Endothelial cell of umbilical vein (primary cell): Measurements from ENCODE around the gene SCYGR1. TPM values are rescaled to one million over a fixed set of nuclear protein-coding genes. Genes with fewer than 3 reads are reported as not detected.

Experiments
- BruUV-seq: library from RNA; stranded (reverse); fragments of 400-500 nt; replicated peaks from 2 replicates; lab custom pipeline; 2021; lab: Mats Ljungman, UMichigan
- CTCF ChIA-PET: fragments of 300-600, 350-600 bp; sonication (Branson Sonifier 250); formaldehyde crosslinking; loops from one replicate; lab custom pipeline; 2021; ENCODE audit warnings: antibody characterized with exemption, inconsistent platforms; lab: Charles Lee
- POLR2A ChIA-PET: fragments of 300-600, 350-600 bp; sonication (Branson Sonifier 250); formaldehyde crosslinking; loops from one replicate; lab custom pipeline; 2021; ENCODE audit warnings: antibody characterized with exemption, inconsistent platforms; lab: Charles Lee
- DNase-seq: peaks from one replicate; pipeline ENCODE4 v3.0.0-alpha.2; 2011; ENCODE audit warnings: low read depth, low spot score
- FAIRE-seq: peaks from 2 replicates; lab custom pipeline; 2011; peaks lifted over from hg19 to GRCh38; lab: Jason Lieb, UNC
- H2AFZ ChIP-seq: 2 replicates; pipeline ENCODE4 v1.6.0; 2012; ENCODE audit warnings: low read depth, low read length, control low read depth, inconsistent platforms
- H3K27ac ChIP-seq: 2 replicates; pipeline ENCODE4 v1.5.1; 2011; ENCODE audit warnings: low read depth, mild to moderate bottlenecking, control low read depth, low read length, moderate library complexity; ENCODE audit not compliant: insufficient read depth
- H3K27me3 ChIP-seq, 2 experiments: 2 replicates each; pipeline versions ENCODE4 v1.6.0 to v1.6.1; 2011; ENCODE audit warnings: low read length in 2 of 2, mixed read lengths in 1 of 2; ENCODE audit not compliant: control insufficient read depth in 2 of 2, insufficient read depth in 2 of 2
- H3K36me3 ChIP-seq, 2 experiments: 2 replicates in 1 of 2; 3 replicates in 1 of 2; pipeline ENCODE4 v1.5.1; 2011; ENCODE audit warnings: low read length in 2 of 2, mild to moderate bottlenecking in 1 of 2, moderate library complexity in 1 of 2; ENCODE audit not compliant: control insufficient read depth in 2 of 2, insufficient read depth in 2 of 2; ENCODE audit errors: extremely low read depth in 1 of 2
- H3K4me1 ChIP-seq: 3 replicates; pipeline ENCODE4 v1.5.1; 2011; ENCODE audit warnings: mild to moderate bottlenecking, low read length; ENCODE audit not compliant: control insufficient read depth, insufficient read depth; ENCODE audit errors: extremely low read depth
- H3K4me2 ChIP-seq: 2 replicates; pipeline ENCODE4 v1.6.1; 2011; ENCODE audit warnings: low read length, control low read depth, mixed read lengths; ENCODE audit not compliant: insufficient read depth
- H3K4me3 ChIP-seq, 3 experiments: fragments of 200-600 bp in 1 of 3; sonication (generic), shearing (Covaris generic) in 1 of 3; replicated peaks in 1 of 3; 2 replicates each; pipeline ENCODE4 v1.5.1; 2011 to 2016; ENCODE audit warnings: control low read depth in 3 of 3, low read length in 3 of 3, mild to moderate bottlenecking in 2 of 3, inconsistent platforms in 1 of 3, low read depth in 1 of 3, moderate library complexity in 1 of 3; ENCODE audit not compliant: insufficient read depth in 1 of 3
- H3K79me2 ChIP-seq: 2 replicates; pipeline ENCODE4 v1.6.0; 2012; ENCODE audit warnings: low read length, inconsistent platforms; ENCODE audit not compliant: control insufficient read depth, insufficient read depth
- H3K9ac ChIP-seq: replicated peaks from 2 replicates; pipeline ENCODE3; 2011; ENCODE audit warnings: low read length, control low read depth; ENCODE audit not compliant: insufficient read depth; ENCODE audit errors: extremely low read depth
- H3K9me1 ChIP-seq: replicated peaks from 3 replicates; pipeline ENCODE4 v1.6.0; 2011; ENCODE audit warnings: mild to moderate bottlenecking, low read length; ENCODE audit not compliant: control insufficient read depth, insufficient read depth; ENCODE audit errors: extremely low read depth
- H3K9me3 ChIP-seq: replicated peaks from 2 replicates; pipeline ENCODE4 v1.5.1; 2012; ENCODE audit warnings: low read length, inconsistent platforms; ENCODE audit not compliant: control insufficient read depth, insufficient read depth
- H4K20me1 ChIP-seq: replicated peaks from 2 replicates; pipeline ENCODE3; 2011; ENCODE audit warnings: mild to moderate bottlenecking, low read length; ENCODE audit not compliant: control insufficient read depth, insufficient read depth; ENCODE audit errors: extremely low read depth
- CTCF ChIP-seq, 2 donors: IDR thresholded peaks; 1 replicate in 1 of 2; 2 replicates in 1 of 2; pipeline ENCODE4 v1.5.1; 2011; ENCODE audit warnings: low read length in 2 of 2, mild to moderate bottlenecking in 2 of 2, moderate library complexity in 2 of 2, control low read depth in 1 of 2, inconsistent platforms in 1 of 2, low read depth in 1 of 2; ENCODE audit not compliant: insufficient read depth in 1 of 2; ENCODE audit errors: extremely low read depth in 1 of 2
- EZH2 ChIP-seq: IDR thresholded peaks from 2 replicates; pipeline ENCODE4 v1.6.1; 2012; ENCODE audit warnings: borderline replicate concordance, low read depth, mild to moderate bottlenecking, moderate library complexity, low read length, inconsistent platforms; ENCODE audit not compliant: severe bottlenecking
- FOS ChIP-seq: IDR thresholded peaks from 2 replicates; pipeline ENCODE4 v1.6.1; 2011; ENCODE audit warnings: mild to moderate bottlenecking, low read length, moderate library complexity, borderline replicate concordance; ENCODE audit not compliant: insufficient read depth
- GATA2 ChIP-seq: IDR thresholded peaks from 2 replicates; pipeline ENCODE4 v1.7.0; 2011; ENCODE audit warnings: low read depth, mild to moderate bottlenecking, moderate library complexity, mixed read lengths, low read length; ENCODE audit not compliant: insufficient read length, insufficient read depth
- JUN ChIP-seq: IDR thresholded peaks from 2 replicates; pipeline ENCODE4 v1.6.1; 2011; ENCODE audit warnings: borderline replicate concordance, low read depth; ENCODE audit not compliant: insufficient read length, insufficient read depth
- MAX ChIP-seq: IDR thresholded peaks from 2 replicates; pipeline ENCODE4 v1.6.1; 2011; ENCODE audit not compliant: insufficient read depth, insufficient read length
- MYC ChIP-seq: IDR thresholded peaks from one replicate; pipeline ENCODE4 v1.6.1; 2011; ENCODE audit warnings: mild to moderate bottlenecking, low read depth, low read length
- POLR2A ChIP-seq: IDR thresholded peaks from 2 replicates; pipeline ENCODE4 v1.6.1; 2012; ENCODE audit warnings: low read depth, mild to moderate bottlenecking, control low read depth, low read length
- POLR2AphosphoS5 ChIP-seq: IDR thresholded peaks from 2 replicates; pipeline ENCODE4 v1.6.1; 2012; ENCODE audit warnings: low read depth, mild to moderate bottlenecking, control low read depth, low read length, moderate library complexity; ENCODE audit not compliant: insufficient read depth
- dilution Hi-C: fragments of 300-500 bp; cut with MboI; formaldehyde crosslinking; loops from one replicate; pipeline ENCODE4 v1.15.0; 2019; ENCODE audit warnings: low sequenced_read_pairs; ENCODE audit not compliant: extremely low pct_ligation_motif_present
- intact Hi-C: fragments of 100-400 bp; cut with micrococcal nuclease; formaldehyde crosslinking; loops from one replicate; pipeline ENCODE4 v1.10.0; 2022
- polyA plus RNA-seq, 4 experiments: library from polyadenylated mRNA; depleted of rRNA in 3 of 4; stranded (reverse) in 3 of 4; unstranded in 1 of 4; fragments of >200 nt; gene quantifications; 2 replicates each; pipeline versions ENCODE4 v1.2.1 to v1.2.3, GENCODE V29; 2011 to 2012; ENCODE audit warnings: missing spikeins in 1 of 4
- total RNA-seq: library from RNA; stranded (reverse); gene quantifications from 2 replicates; pipeline ENCODE4 v1.2.3, GENCODE V29; 2021

Gene SCYGR1
- total and polyA plus RNA-seq, 2 donors (not counting 3 experiments of a cell fraction or from before 2014, with no cell fraction given) = not detected

GRCh38 chr2:227390468-227391256 lies 2.9 kb upstream of the SCYGR1 start:
- no peak overlapping the region for H3K4me3 ChIP-seq
- H3K9ac ChIP-seq = no peak overlapping the region
- H3K27ac ChIP-seq = no peak overlapping the region
- POLR2A ChIA-PET = no interaction called here
- no peaks in the 10 kb centered on the region for H3K4me1 ChIP-seq
- intact Hi-C loops = no loop called here
- no peaks in the 10 kb centered on the region for H4K20me1 ChIP-seq
- no peak for DNase-seq
- CTCF ChIA-PET = no interaction called here
- H3K9me3 ChIP-seq = no peaks in the 10 kb centered on the region
- TF ChIP-seq POLR2A (no peak), MYC (no peak), FOS (no peak), GATA2 (no peak), CTCF (IDR thresholded peaks at IDR 0.05; ENCODE audit: extremely low read depth in 1 of 2, insufficient read depth in 1 of 2, low read depth in 1 of 2, low read length in 2 of 2) (no peak), EZH2 (no peak), POLR2AphosphoS5 (no peak), JUN (no peak), MAX (no peak)
- no peaks in the 10 kb centered on the region for H3K79me2 ChIP-seq
- no peak overlapping the region for H2AFZ ChIP-seq
- no peaks in the 10 kb centered on the region for H3K27me3 ChIP-seq
- no TSS peak for BruUV-seq
- H3K4me2 ChIP-seq = no peak overlapping the region
- H3K9me1 ChIP-seq = no peaks in the 10 kb centered on the region
- dilution Hi-C loops = no loop called here
- no peaks in the 10 kb centered on the region for H3K36me3 ChIP-seq
- FAIRE-seq = no peak
